Endodermal cell (in vitro differentiated cells): ENCODE measurements around the gene TCEAL8. TPM values are rescaled to one million over a fixed set of nuclear protein-coding genes. Genes with fewer than 3 reads are reported as not detected.
A peak's percentile ranks its signal among the peaks of the same experiment; 100 is the strongest.

Source experiments
- DNase-seq: peaks from one replicate; pipeline ENCODE4 v3.0.0-alpha.2; 2017
- H3K27ac ChIP-seq: 2 replicates; pipeline ENCODE4 v1.5.1; 2013; ENCODE audit warnings: mild to moderate bottlenecking, low read depth, low read length, moderate library complexity
- H3K27me3 ChIP-seq: 2 replicates; pipeline ENCODE4 v1.6.1; 2013; ENCODE audit warnings: mild to moderate bottlenecking, low read length, moderate library complexity; ENCODE audit not compliant: insufficient read depth, control insufficient read depth, poor library complexity, severe bottlenecking
- H3K36me3 ChIP-seq: 2 replicates; pipeline ENCODE4 v1.7.0; 2013; ENCODE audit warnings: mild to moderate bottlenecking, low read length, moderate library complexity; ENCODE audit not compliant: control insufficient read depth, insufficient read depth
- H3K4me1 ChIP-seq: one replicate; pipeline ENCODE4 v1.7.0; 2013; ENCODE audit warnings: low read length; ENCODE audit not compliant: control insufficient read depth, insufficient read depth
- H3K4me3 ChIP-seq: 2 replicates; pipeline ENCODE4 v1.5.1; 2013; ENCODE audit warnings: mild to moderate bottlenecking, low read length, moderate library complexity
- H3K9ac ChIP-seq: 2 replicates; pipeline ENCODE4 v1.6.1; 2013; ENCODE audit warnings: mild to moderate bottlenecking, low read length, moderate library complexity; ENCODE audit not compliant: poor library complexity, severe bottlenecking; ENCODE audit errors: extremely low read depth
- H3K9me3 ChIP-seq: 2 replicates; pipeline ENCODE4 v1.6.1; 2013; ENCODE audit warnings: mild to moderate bottlenecking, low read length, moderate library complexity; ENCODE audit not compliant: control insufficient read depth
- H3K27ac Mint-ChIP-seq: 2 replicates; pipeline ENCODE4 v1.8.0; 2020; ENCODE audit warnings: mixed read lengths
- H3K27me3 Mint-ChIP-seq: 2 replicates; pipeline ENCODE4 v1.8.0; 2021; ENCODE audit warnings: mild to moderate bottlenecking, mixed read lengths; ENCODE audit not compliant: insufficient read depth
- H3K36me3 Mint-ChIP-seq: 2 replicates; pipeline ENCODE4 v1.8.0; 2020; ENCODE audit warnings: low read depth, mixed read lengths
- H3K4me1 Mint-ChIP-seq: 2 replicates; pipeline ENCODE4 v1.8.0; 2020; ENCODE audit warnings: mixed read lengths
- H3K4me3 Mint-ChIP-seq: 2 replicates; pipeline ENCODE4 v1.8.0; 2020; ENCODE audit warnings: mild to moderate bottlenecking, moderate library complexity, mixed read lengths
- H3K9me3 Mint-ChIP-seq: 2 replicates; pipeline ENCODE4 v1.8.0; 2020; ENCODE audit warnings: mild to moderate bottlenecking, mixed read lengths
- CTCF ChIP-seq: fragments of 200-600 bp; sonication (generic); conservative IDR thresholded peaks from 2 replicates; pipeline ENCODE4 v1.5.0; 2021; ENCODE audit warnings: antibody characterized with exemption, mild to moderate bottlenecking
- WGBS, 2 experiments: methylation state at CpG; one replicate each; pipeline versions ENCODE4 v1.1.5 to v1.1.7; 2013; ENCODE audit warnings: missing lambda C conversion rate in 2 of 2, mixed read lengths in 1 of 2; ENCODE audit not compliant: insufficient coverage in 1 of 2, insufficient read length in 1 of 2; 5-methylcytosine and 5-hydroxymethylcytosine counted together
- total RNA-seq, 2 donors: library from RNA; stranded (reverse); fragmentation: NEBNext Ultra II Directional in 1 of 2; extraction: Animal tissue kit (Norgen Biotek cat#: 25700) in 1 of 2; gene quantifications; 2 replicates in 1 of 2; 3 replicates in 1 of 2; pipeline ENCODE4 v1.2.1, GENCODE V29; 2021

Gene TCEAL8
- total RNA-seq, 2 donors from 2014 or later, result 81.4 to 113 TPM

GRCh38 chrX:103212749-103213457 lies 42.1 kb downstream of the TCEAL8 start:
- Histone ChIP-seq H3K27ac (no peak overlapping the region), H3K27me3 (no peaks in the 10 kb centered on the region), H3K9me3 (no peaks in the 10 kb centered on the region), H3K4me1 (no peaks in the 10 kb centered on the region), H3K9ac (no peak overlapping the region), H3K4me3 (no peak overlapping the region), H3K36me3 (peaks cover 13% of the 10 kb centered on the region)
- peaks cover 9% of the 10 kb centered on the region for H3K4me1 Mint-ChIP-seq
- no peak overlapping the region for H3K4me3 Mint-ChIP-seq
- no peak overlapping the region for H3K27ac Mint-ChIP-seq
- no peak for DNase-seq
- H3K27me3 Mint-ChIP-seq, result no peaks in the 10 kb centered on the region
- WGBS, 2 experiments, result 40 to 84% methylated on average over 1 to 5 of the region's 8 CpGs
- peaks cover 14% of the 10 kb centered on the region for H3K36me3 Mint-ChIP-seq
- no peak for TF ChIP-seq CTCF
- H3K9me3 Mint-ChIP-seq, result peaks cover 15% of the 10 kb centered on the region

GRCh38 chrX:103211012-103211715 lies 43.8 kb downstream of the TCEAL8 start:
- peaks cover 6% of the 10 kb centered on the region for H3K27me3 Mint-ChIP-seq
- H3K27ac Mint-ChIP-seq, result peak overlapping the region; percentile 3
- no peaks in the 10 kb centered on the region for H3K9me3 ChIP-seq
- peak; percentile 76 for TF ChIP-seq CTCF
- H3K27me3 ChIP-seq, result no peaks in the 10 kb centered on the region
- peak; percentile 83 for DNase-seq
- no peak overlapping the region for H3K27ac ChIP-seq
- H3K4me3 ChIP-seq, result no peak overlapping the region
- H3K36me3 Mint-ChIP-seq, result peaks cover 4% of the 10 kb centered on the region
- no peak overlapping the region for H3K9ac ChIP-seq
- peaks cover 15% of the 10 kb centered on the region for H3K9me3 Mint-ChIP-seq
- no peak overlapping the region for H3K4me3 Mint-ChIP-seq
- peaks cover 1% of the 10 kb centered on the region for H3K36me3 ChIP-seq
- WGBS, 2 experiments, result 30% methylated on average over 7 of the region's 7 CpGs; no CpG with 5 or more reads in 1 of the 2 experiments
- H3K4me1 ChIP-seq, result no peaks in the 10 kb centered on the region
- H3K4me1 Mint-ChIP-seq, result peaks cover 5% of the 10 kb centered on the region

- Histone ChIP-seq H3K9me3 (no peaks in the 10 kb centered on the region), H3K27ac (no peak overlapping the region), H3K36me3 (no peaks in the 10 kb centered on the region), H3K4me3 (no peak overlapping the region), H3K4me1 (no peaks in the 10 kb centered on the region), H3K9ac (no peak overlapping the region), H3K27me3 (no peaks in the 10 kb centered on the region)
- H3K4me3 Mint-ChIP-seq, result no peak overlapping the region
- DNase-seq, result no peak
- H3K4me1 Mint-ChIP-seq, result peaks cover 2% of the 10 kb centered on the region
- 98% methylated on average over 5 of the region's 5 CpGs; no CpG with 5 or more reads in 1 of the 2 experiments for WGBS, 2 experiments
- no peak for TF ChIP-seq CTCF
- H3K27me3 Mint-ChIP-seq, result peaks cover 7% of the 10 kb centered on the region
- H3K9me3 Mint-ChIP-seq, result peaks cover 10% of the 10 kb centered on the region
- H3K27ac Mint-ChIP-seq, result no peak overlapping the region
- no peaks in the 10 kb centered on the region for H3K36me3 Mint-ChIP-seq
Observed at GRCh38 chrX:103210056-103210455, 44.9 kb downstream of the TCEAL8 start.

Other genes with a start within 250 kb of the TCEAL8 start
- 100 to 1,000 TPM in 1 of 2 donors, 10 to 100 TPM in 1; 83.6 to 144 TPM for gene BEX1, start 191.0 kb downstream of the TCEAL8 start, total RNA-seq
- under 1 TPM in 1 of 2 donors, not detected in 1; 0.51 TPM for gene NXF3, start 162.0 kb downstream of the TCEAL8 start, total RNA-seq
- 10 to 100 TPM; 65.1 to 71.0 TPM for gene BEX4, start 40.0 kb downstream of the TCEAL8 start, total RNA-seq
- 1 to 10 TPM in 1 of 2 donors, under 1 TPM in 1; 0.22 to 4.4 TPM for gene TCEAL5, start 21.6 kb upstream of the TCEAL8 start, total RNA-seq
- gene BEX2, start 55.8 kb upstream of the TCEAL8 start, total RNA-seq, result 10 to 100 TPM; 23.6 to 32.3 TPM
- 1 to 10 TPM; 5.3 to 6.7 TPM for gene TCEAL7, start 75.1 kb upstream of the TCEAL8 start, total RNA-seq
- 100 to 1,000 TPM in 1 of 2 donors, 10 to 100 TPM in 1; 97.6 to 125 TPM for gene TCEAL9, start 101.4 kb upstream of the TCEAL8 start, total RNA-seq
- 100 to 1,000 TPM; 595 to 651 TPM for gene BEX3, start 121.4 kb upstream of the TCEAL8 start, total RNA-seq